ENCODE results near the gene ACSS2.

ACSS2 gene

DNA sequence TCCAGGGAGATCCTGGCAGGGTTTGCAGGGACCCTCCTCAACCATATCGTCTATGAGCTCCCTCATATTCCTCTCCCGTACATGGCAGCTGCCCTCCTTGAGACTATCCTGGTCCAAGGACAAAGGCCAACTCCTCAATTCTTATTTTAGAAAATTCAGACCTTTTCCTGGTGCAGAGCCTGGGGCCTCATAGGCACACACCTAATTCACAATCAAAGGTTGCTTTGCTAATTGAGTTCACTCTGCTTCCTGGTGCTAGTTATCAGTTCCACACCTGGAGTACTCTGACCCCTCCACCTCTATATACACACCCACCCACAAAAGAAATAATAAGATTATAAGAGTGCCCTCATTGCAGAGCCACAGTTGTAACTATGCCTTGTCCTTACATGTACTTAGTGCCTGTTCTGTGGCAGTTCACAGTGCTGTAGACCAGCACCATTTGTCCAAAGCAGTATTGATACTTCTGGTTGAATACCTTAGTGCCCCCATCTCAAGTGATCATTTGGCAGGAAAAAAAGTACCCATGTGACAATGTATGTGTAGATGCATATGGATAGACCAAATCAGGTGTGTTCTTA is 40.5 kb downstream of the ACSS2 start:
- DNase-seq, result no peak

DNA sequence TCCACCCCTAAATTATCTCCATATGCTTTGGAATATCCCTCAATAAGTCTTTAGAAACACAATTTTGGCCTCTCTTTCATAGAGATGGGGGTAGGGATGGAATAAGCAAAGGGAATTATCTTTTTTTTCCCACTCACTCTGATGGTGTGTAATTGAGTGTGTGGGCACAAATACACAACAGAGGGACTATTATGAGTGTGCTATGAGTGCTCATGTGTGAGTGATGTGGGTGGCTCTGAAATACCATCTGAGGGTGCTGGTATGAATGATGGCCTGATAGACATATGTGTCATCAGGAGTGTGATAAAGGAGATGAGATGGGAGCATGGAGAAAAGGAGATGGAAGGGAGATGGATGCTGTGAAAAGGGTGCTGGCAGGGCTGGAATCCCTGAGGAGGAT is 43.6 kb downstream of the ACSS2 start:
- no peak for DNase-seq

DNA sequence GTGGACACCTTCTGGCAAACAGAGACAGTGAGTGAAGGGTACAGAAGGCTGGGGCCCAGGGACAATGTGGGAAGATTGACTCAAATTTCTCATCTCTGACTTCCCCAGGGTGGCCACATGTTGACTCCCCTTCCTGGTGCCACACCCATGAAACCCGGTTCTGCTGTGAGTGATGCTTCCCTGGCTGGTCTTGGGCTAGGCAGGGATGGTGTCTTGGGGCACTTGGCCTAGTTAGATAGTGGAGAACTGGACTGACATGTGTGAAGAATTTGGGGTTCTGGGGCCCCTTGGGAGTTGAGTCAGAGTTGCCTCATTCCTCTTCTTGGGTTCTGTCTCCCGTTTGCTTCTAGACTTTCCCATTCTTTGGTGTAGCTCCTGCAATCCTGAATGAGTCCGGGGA is 45.0 kb downstream of the ACSS2 start:
- no peak for DNase-seq

DNA sequence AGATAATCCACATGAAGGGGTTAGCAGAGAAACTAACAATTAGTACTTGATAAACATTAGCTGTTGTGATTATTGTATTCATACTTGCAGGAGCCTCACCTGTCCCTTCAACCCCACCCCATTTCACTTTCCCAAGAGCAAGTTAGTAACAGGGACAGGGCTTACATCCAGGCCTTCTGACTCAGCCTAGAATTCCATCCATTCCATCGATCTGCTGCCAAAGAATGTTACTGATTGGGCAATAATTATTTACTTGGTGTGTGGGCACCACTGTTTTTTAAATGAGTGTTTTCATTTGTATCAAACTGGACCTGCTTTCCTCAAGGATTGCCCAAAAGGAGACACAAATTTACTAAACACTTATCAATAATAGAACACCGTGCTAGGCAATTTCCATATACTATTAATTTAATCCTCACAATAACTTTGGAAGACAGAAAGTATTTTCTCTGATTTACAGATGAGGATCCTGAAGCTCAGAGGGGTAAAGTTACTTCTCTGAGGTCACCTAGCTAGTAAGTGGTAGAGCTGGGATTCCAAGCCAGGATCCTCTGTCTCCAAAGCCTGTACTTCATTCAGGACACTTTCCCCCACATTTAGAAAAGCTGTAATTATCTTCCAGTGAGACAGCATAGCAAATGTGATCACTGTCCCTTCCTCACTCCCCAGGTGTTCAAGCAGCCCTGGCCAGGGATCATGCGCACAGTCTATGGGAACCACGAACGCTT is 46.4 kb downstream of the ACSS2 start:
- DNase-seq, result no peak

DNA sequence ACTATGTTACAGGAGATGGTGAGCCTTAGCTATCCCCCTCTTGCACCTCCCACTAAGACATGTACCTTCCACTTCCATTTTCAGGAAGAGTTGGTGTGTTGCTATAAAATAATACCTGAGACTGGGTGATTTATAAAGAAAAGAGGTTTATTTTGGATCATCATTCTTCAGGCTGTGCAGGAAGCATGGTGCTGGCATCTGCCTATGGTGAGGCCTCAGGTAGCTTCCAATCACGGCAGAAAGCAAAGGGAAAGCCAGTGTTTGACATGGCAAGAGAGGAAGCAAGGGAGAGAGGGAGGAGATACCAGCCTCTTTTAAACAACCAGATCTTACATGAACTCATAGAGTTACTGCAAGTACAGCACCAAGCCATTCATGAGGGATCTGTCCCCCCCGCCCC is 47.0 kb downstream of the ACSS2 start:
- DNase-seq, result no peak

DNA sequence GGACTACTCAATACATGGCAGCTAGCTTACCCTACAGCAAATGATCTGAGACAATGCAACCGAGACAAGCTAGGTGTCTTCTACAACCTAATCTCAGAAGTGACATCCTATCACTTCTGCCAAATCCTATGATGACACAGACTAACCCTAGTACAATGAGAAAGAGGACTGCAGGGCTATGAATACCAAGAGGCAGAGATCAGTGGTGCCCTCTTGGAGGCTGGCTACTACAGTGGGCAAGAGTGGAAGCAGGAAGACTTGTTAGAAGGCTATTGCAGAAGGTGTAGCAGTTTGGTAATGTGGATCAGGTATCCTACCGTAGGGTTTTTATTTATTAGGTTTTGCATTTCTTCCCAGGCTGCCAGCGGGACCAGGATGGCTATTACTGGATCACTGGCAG is 48.9 kb downstream of the ACSS2 start:
- no peak for DNase-seq

DNA sequence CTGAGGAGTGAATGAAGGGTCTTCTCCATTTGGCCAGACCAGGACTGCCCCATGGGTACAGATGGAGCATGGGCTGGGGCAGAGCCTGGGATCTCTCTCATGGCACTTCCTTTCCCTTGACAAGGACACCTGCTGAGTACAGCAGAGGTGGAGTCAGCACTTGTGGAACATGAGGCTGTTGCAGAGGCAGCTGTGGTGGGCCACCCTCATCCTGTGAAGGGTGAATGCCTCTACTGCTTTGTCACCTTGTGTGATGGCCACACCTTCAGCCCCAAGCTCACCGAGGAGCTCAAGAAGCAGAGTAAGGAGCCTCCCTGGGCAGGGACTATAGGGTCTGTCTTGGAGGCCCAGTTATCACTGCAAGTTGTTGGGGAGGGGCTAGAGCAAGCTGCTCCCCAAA is 49.6 kb downstream of the ACSS2 start:
- no peak for DNase-seq

DNA sequence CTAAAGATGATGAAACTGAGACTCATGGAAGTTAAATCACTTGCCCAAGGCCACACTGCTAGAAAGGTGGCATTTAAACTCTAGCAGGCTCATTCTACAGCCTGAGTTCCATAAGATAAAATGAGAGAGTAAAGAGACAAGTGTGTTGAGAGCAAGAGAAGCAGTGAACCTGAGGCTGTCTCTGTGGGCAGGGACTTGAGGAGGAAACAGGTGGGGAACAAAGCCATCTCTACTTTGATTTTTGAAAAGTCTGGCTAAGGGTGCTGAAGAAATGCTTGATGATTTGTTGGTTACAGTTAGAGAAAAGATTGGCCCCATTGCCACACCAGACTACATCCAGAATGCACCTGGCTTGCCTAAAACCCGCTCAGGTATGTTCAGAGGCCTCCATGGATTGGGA is 50.2 kb downstream of the ACSS2 start:
- no peak for DNase-seq

DNA sequence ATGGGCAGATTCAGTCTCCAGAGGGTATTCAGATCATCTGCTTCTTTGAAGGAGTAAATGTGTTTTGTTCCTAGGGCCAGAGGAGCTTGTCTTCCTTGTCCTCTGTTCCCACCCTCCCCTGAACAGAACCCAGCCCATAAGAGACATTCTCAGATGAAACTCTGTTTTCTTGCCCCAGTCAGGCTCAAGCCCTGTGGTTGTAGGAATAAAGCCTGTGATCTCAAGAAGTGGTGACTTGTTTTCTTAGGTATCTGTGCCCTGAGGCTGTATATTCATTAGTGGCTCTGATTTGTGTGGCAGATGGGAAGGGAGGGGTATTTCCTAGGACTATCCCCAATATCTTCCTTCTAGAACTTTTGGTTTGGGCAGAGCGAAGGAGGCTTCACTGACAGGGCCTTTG is 51.3 kb downstream of the ACSS2 start:
- DNase-seq, result no peak

DNA sequence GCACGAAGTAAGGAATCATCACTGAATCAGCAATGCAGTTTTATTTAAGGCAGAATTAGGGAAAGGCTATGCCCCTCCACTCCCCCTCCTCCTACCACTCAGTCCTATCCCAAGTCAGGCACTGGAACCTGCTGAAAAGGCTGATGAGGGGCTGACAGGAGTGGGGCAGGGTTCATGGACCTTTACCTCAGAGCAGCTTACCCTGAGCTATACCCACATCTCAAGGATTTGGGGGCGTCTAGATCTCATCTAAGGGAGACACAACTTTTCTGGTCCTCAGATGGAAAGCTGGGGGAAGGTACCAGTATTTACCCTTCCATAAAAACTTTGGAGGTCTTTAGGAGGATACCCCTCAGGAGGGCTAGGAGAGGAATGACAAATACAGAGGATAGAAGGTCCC is 52.0 kb downstream of the ACSS2 start:
- no peak for DNase-seq

DNA sequence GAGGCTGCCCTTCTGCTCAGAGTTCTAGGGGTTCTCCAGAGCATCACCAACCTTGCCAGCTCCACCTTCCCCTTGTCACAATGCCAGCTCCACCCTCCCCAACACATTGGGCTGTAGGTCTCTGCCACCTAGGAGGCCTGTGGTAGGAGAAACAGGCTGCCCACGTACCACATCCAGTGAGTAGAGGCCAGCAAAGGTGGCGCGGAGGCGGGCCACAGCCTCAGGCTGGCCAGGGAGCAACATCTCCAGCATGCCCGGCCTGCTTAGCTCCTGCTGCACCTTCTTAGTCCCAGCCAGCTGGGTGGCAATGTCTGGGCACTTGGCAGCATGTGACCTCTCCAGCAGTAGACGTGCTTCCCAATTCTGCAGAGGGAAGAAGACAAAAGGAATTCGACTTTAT is 55.4 kb downstream of the ACSS2 start:
- DNase-seq, result no peak

DNA sequence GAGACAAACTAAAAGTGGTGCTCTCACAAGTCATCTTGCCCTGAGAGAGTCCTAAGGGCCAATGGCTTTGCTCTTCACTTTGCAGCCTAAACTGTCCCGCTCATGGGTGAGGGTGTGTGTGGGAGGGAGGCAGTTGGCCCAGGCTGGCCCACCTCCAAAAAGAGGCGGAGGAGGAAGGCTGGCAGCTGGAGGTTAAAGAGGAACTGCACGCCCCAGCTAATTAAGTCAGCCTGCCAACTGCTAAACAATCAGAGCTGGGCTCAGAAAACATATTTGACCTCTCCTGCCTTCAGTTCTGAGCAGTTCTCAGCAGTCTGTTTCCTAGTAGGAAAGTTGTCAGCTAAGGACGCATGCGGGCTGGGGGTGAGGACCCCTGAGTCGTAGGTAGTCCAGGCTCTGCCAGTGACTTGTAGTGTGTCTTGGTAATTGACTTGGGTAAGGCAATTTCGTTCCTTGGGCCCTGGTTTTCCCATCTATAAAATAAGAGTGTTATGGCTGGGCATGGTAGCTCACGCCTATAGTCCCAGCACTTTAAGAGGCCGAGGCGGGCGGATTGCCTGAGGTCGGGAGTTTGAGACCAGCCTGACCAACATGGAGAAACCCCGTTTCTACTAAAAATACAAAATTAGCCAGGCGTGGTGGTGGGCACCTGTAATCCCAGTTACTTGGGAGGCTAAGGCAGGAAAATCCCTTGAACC is 62.2 kb downstream of the ACSS2 start:
- no peak for DNase-seq

DNA sequence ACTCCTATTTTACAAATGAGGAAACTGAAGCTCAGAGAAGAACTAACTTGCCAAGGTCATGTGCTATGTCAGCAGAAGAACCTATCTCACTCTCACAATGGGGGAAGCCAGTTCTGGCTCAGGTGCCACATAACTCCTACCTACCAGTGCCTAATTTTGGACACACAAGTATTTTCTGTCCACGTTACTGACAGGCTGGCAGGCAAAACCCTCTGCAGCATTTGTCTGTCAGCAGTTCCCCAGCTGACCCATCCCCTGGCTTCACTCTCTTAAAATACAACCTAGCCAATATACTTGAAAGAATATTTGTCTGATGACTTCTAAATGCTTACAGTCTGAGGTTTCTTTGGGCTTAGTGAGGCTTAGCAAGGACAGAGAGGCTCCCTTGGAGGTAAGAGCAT is 63.7 kb downstream of the ACSS2 start:
- DNase-seq, result no peak

DNA sequence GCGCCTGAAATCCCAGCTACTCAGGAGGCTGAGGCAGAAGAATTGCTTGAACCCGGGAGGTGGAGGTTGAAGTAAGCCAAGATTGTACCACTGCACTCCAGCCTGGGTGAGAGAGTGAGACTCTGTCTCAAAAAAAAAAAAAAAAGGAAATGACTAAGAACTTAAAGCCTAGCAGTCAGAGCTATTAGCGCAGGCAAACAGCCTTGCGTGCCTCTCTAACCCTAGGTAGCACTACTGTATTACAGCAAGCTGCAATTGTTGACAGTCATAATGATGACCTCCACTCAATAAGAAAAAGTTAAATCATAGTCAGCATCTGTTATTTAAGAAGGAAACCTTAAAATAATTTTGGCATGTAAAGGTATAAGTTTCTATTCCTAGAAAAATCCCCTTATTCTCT is 64.8 kb downstream of the ACSS2 start:
- no peak for DNase-seq

DNA sequence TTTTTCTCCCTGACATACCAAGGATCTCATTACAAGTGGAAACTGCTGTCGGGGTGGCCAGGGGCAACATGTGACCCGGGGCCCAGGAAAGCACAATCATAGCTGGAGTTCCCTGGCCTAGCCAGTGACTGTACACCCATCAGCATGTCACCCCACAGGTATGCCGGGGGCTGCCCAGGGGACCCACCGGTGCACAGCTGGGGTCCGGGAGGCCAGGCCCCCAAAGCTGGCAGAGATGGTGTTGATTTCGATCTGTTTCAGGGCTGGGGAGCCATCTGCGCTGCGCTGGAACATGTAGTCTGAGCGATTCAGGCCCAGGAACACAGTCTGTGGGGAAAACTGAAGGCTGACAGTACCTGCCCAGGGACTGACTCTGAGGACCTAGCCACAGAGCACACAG is 65.9 kb downstream of the ACSS2 start:
- DNase-seq, result no peak

DNA sequence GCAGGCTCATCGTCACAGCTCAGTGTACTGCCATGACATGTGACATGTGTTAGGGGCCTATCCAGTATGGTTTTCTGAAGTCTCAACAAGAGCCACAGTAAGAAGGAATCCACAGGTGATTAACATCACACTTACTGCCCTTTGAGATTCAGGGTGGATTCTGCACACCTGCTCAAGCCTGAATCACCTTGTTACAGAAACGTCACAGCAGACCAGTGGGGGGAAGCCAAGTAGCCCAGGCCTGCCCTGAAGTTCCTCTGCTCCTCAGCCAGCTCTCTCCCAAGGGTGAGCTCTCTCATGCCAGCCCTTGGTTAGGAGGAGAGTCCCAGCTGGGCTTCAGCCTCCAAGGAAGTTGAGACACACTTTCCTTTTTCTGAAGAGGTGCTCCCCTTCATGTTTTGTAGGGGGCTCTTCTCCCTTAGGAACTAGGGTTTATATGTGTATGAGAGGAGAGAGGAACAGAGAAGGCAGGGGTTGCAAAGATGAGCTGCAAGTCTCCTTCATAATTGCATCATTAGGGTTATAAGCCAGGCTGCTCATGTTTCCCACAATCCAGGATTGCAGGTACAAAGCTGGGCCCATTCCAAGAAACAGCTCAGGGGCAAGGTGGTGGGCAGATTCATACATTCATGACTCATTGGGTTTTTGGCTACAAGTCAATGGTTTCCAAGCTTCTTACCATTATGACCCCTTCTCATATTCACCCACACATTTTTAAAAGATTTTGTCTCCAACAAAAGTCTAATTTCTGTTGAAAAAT is 67.6 kb downstream of the ACSS2 start:
- DNase-seq, result no peak

DNA sequence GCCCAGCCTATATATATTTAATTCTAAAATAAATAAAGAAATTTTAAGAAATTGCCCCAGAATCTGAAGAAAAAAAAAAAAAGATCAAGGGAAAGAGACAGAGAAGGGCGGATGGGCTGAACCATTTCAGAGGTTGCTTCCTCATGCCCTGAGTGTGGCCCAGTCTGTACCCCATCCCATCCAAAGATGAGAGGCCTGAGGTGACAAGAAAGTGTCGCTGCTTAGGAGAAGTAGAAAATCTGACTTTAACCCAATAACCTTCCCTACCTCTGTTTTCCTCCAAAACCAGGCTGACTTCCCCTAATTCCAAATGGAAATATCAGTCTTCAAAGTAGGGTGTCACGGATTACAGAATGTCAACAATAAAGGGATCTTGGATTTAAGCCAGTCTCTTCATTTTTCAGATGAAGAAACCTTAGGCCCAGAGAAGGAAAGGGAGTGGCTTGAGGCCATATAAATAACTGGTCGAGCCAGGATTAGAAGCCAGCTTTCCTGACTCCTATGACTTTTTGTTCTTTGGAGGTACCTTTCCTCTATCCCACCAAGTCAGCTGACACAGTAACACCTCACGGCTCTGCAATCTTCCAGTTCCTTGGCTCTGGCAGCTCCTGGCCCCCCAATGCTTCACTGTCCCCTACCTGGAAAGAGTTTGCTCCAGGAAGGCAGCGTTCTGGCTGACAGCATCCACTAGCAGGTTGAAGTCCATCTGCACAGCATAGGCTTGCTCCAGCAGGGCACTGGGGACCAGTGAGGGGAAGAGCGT is 69.1 kb downstream of the ACSS2 start:
- no peak for DNase-seq

DNA sequence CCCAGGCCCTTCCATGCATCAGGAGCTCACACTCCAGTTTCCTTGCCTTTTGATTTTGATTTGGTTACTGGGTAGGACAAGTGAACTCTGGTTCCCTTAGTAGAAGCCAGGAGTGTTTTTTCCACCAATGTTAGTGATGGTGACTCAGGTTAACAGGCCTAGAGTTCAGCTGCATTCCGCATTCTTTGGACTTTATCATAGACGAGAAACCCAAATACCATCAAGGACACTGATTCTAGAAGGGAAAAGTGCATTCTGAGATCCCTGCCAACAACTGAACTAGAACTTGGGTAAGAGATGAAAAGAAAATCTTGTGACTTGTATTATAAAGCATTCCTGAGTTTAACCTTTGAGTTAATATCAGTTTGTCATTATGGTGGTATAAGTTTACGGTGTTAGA is 70.2 kb downstream of the ACSS2 start:
- DNase-seq, result no peak

DNA sequence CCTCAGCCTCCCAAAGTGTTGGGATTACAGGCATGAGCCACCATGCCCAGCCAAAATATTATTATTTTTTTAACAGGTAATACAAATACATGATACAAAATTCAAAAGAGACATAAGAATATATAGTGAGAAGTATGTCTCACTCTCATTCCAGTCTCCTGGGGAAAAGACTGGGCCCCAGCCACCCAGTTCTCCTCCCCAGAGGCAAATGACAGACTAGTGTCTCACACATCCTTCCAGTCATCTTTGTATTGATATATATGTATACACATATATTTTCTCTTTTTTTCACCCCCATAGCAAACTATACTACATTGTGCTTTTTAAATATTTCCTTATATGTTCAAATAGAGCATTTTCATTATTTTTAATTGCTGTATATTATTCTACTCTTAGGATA is 70.9 kb downstream of the ACSS2 start:
- DNase-seq, result no peak

DNA sequence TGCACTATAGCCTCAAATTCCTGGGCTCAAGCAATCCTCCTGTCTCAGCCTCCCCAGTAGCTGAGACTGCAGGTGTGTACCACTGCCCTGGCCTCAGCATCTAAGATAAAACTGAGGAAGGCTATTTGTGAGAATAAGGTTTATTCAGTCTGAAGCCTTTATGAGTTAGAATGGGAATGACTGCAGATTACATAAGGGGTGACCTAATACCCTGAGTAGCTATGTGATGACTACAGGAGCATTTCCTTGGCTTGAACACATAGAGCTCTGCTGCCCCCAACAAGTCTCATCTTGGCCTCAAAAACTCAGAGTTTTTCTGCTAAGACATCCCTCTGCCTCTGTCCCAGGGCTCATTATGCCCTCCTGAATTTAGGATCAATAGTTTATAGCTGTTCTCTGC is 71.6 kb downstream of the ACSS2 start:
- DNase-seq, result no peak

DNA sequence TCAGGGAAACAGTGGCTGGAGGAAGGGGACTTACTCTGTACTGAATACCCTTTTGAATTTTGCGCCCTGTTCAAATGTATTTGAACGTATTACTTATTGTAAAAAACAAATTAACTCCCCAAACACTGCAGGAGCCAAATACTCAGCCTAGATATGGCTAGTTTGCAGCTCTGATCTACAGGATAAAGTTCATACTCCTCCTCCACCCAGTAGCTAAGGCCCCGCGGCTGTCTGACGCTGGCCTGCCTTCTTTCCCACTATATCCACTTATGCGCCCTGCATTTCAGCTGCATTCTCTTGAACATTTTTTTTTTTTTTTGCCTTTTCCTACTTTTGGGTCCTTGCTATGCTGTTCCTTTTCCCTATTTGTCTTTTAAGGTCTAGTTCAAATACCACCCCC is 72.7 kb downstream of the ACSS2 start:
- DNase-seq, result no peak

DNA sequence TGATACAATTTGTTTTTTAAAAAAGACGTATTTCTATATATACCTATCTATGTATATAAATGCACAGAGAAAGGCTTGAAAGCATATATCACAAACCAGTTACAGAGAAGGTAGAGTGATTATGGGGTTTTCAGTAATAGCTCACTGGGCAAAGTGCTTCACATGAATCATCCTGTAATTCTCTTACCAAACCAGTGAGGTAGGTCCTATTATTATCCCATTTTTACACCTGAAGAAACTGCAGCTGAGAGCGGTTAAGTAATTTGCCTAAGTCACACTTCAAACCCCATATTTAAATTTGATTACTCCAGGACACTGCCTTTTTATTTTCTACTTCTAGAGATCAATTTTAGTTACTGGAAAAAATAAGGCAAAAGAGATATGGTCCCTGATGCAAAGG is 74.8 kb downstream of the ACSS2 start:
- no peak for DNase-seq

DNA sequence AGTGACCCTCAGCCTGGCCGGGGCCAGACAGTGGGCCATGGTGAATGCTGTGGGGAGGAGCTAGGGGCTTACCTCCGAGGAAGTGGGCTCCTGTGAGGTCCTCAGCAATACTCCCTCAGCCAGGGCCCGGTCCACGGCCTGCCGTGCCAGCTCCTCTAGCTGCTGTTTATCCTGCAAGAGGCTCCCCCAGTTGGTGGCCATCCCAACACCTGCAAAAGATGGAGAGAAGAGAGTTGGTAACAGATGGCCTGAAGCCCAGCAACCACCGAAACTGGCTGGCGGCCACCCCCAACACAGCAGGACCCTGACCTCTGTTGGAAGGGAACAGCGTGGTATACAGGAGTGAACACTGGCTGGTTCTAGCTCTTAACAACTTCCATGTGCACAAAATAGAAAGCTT is 75.2 kb downstream of the ACSS2 start:
- no peak for DNase-seq

Data from activated gamma-delta T cell (primary cell).